ENCODE data around the gene DCC. TPM values are rescaled to one million over a fixed set of nuclear protein-coding genes. Genes with fewer than 3 reads are reported as not detected.
"Not testable (repeated sequence)": the region's sequence is repeated elsewhere in the genome, so short reads cannot be mapped to it uniquely, and the experiment has no call there.

DCC gene
- total and polyA plus RNA-seq, 2 experiments from 2014 or later: not detected

- H3K4me3 ChIP-seq: no peak overlapping the region
- H3K4me2 ChIP-seq (ENCODE audit: unreplicated experiment): no peak overlapping the region
- WGBS, 2 experiments (ENCODE audit: low coverage in 1 of 2, low lambda C conversion rate in 2 of 2, missing lambda C conversion rate in 2 of 2): 0% methylated on average over 1 of the region's 1 CpG
- H3K27ac ChIP-seq: no peak overlapping the region
- no peaks in the 10 kb centered on the region for H3K9me3 ChIP-seq (ENCODE audit: low read depth)
- no peaks in the 10 kb centered on the region for H3F3A ChIP-seq (ENCODE audit: insufficient read depth)
- H3K9me2 ChIP-seq (ENCODE audit: insufficient read depth): no peaks in the 10 kb centered on the region
- H3K27me3 ChIP-seq (replicated peaks; ENCODE audit: insufficient read depth): no peaks in the 10 kb centered on the region
- H3K4me1 ChIP-seq (ENCODE audit: insufficient read depth): no peaks in the 10 kb centered on the region
- H2AFZ ChIP-seq: no peak overlapping the region
- in situ Hi-C loops (cut with MboI): no loop called here
- DNase-seq: no peak
- H3K36me3 ChIP-seq (ENCODE audit: low read depth): no peaks in the 10 kb centered on the region
- H3K79me2 ChIP-seq (ENCODE audit: insufficient read depth): no peaks in the 10 kb centered on the region
- no peak for TF ChIP-seq EZH2 (IDR thresholded peaks at IDR 0.05; ENCODE audit: insufficient read depth, poor library complexity, severe bottlenecking)
- no peak for TF ChIP-seq EZH2phosphoT487 (IDR thresholded peaks at IDR 0.05; ENCODE audit: insufficient read depth, low read depth)
- H3K9ac ChIP-seq: no peak overlapping the region
- no peaks in the 10 kb centered on the region for H4K20me1 ChIP-seq (ENCODE audit: insufficient read depth)
Measured at GRCh38 chr18:53457068-53457467, 1117.1 kb downstream of the DCC start.

- Histone ChIP-seq H3K4me2 (ENCODE audit: unreplicated experiment) (no peak overlapping the region), H3K36me3 (ENCODE audit: low read depth) (no peaks in the 10 kb centered on the region), H4K20me1 (ENCODE audit: insufficient read depth) (no peaks in the 10 kb centered on the region), H3K9me3 (ENCODE audit: low read depth) (no peaks in the 10 kb centered on the region), H3F3A (ENCODE audit: insufficient read depth) (no peaks in the 10 kb centered on the region), H3K79me2 (ENCODE audit: insufficient read depth) (no peaks in the 10 kb centered on the region), H3K27me3 (replicated peaks; ENCODE audit: insufficient read depth) (no peaks in the 10 kb centered on the region), H3K9ac (no peak overlapping the region), H3K27ac (no peak overlapping the region), H3K4me1 (ENCODE audit: insufficient read depth) (no peaks in the 10 kb centered on the region), H3K4me3 (no peak overlapping the region), H2AFZ (no peak overlapping the region), H3K9me2 (ENCODE audit: insufficient read depth) (no peaks in the 10 kb centered on the region)
- DNase-seq: no peak
- in situ Hi-C loops (cut with MboI): no loop called here
- TF ChIP-seq EZH2phosphoT487 (IDR thresholded peaks at IDR 0.05; ENCODE audit: insufficient read depth, low read depth) (no peak), EZH2 (IDR thresholded peaks at IDR 0.05; ENCODE audit: insufficient read depth, poor library complexity, severe bottlenecking) (no peak)
Measured at GRCh38 chr18:53458268-53458667, 1118.3 kb downstream of the DCC start.

GRCh38 chr18:53458944-53459580 is 1119.1 kb downstream of the DCC start:
- no peaks in the 10 kb centered on the region for H3K4me1 ChIP-seq (ENCODE audit: insufficient read depth)
- TF ChIP-seq EZH2phosphoT487 (IDR thresholded peaks at IDR 0.05; ENCODE audit: insufficient read depth, low read depth): no peak
- TF ChIP-seq EZH2 (IDR thresholded peaks at IDR 0.05; ENCODE audit: insufficient read depth, poor library complexity, severe bottlenecking): no peak
- H3K4me3 ChIP-seq: no peak overlapping the region
- H3K27ac ChIP-seq: no peak overlapping the region
- H3K27me3 ChIP-seq (replicated peaks; ENCODE audit: insufficient read depth): no peaks in the 10 kb centered on the region
- H3K36me3 ChIP-seq (ENCODE audit: low read depth): no peaks in the 10 kb centered on the region
- H3K9ac ChIP-seq: no peak overlapping the region
- in situ Hi-C loops (cut with MboI): no loop called here
- H3K9me3 ChIP-seq (ENCODE audit: low read depth): no peaks in the 10 kb centered on the region
- no peak overlapping the region for H3K4me2 ChIP-seq (ENCODE audit: unreplicated experiment)
- no peaks in the 10 kb centered on the region for H4K20me1 ChIP-seq (ENCODE audit: insufficient read depth)
- H2AFZ ChIP-seq: no peak overlapping the region
- WGBS, 2 experiments (ENCODE audit: low coverage in 1 of 2, low lambda C conversion rate in 2 of 2, missing lambda C conversion rate in 2 of 2): 14 to 16% methylated on average over 5 of the region's 5 CpGs
- H3K79me2 ChIP-seq (ENCODE audit: insufficient read depth): no peaks in the 10 kb centered on the region
- H3F3A ChIP-seq (ENCODE audit: insufficient read depth): no peaks in the 10 kb centered on the region
- no peak for DNase-seq
- no peaks in the 10 kb centered on the region for H3K9me2 ChIP-seq (ENCODE audit: insufficient read depth)

GRCh38 chr18:53467756-53468155 is 1127.8 kb downstream of the DCC start:
- no peaks in the 10 kb centered on the region for H3K79me2 ChIP-seq (ENCODE audit: insufficient read depth)
- H3F3A ChIP-seq (ENCODE audit: insufficient read depth): no peaks in the 10 kb centered on the region
- no peak overlapping the region for H3K4me3 ChIP-seq
- H3K9me3 ChIP-seq (ENCODE audit: low read depth): no peaks in the 10 kb centered on the region
- no peak overlapping the region for H3K9ac ChIP-seq
- in situ Hi-C loops (cut with MboI): no loop called here
- TF ChIP-seq EZH2 (IDR thresholded peaks at IDR 0.05; ENCODE audit: insufficient read depth, poor library complexity, severe bottlenecking) (no peak), EZH2phosphoT487 (IDR thresholded peaks at IDR 0.05; ENCODE audit: insufficient read depth, low read depth) (no peak)
- no peak overlapping the region for H3K27ac ChIP-seq
- no peaks in the 10 kb centered on the region for H3K9me2 ChIP-seq (ENCODE audit: insufficient read depth)
- H3K36me3 ChIP-seq (ENCODE audit: low read depth): no peaks in the 10 kb centered on the region
- no peaks in the 10 kb centered on the region for H3K27me3 ChIP-seq (replicated peaks; ENCODE audit: insufficient read depth)
- no peak overlapping the region for H2AFZ ChIP-seq
- H3K4me1 ChIP-seq (ENCODE audit: insufficient read depth): no peaks in the 10 kb centered on the region
- H4K20me1 ChIP-seq (ENCODE audit: insufficient read depth): no peaks in the 10 kb centered on the region
- 38 to 45% methylated on average over 5 of the region's 5 CpGs for WGBS, 2 experiments (ENCODE audit: low coverage in 1 of 2, low lambda C conversion rate in 2 of 2, missing lambda C conversion rate in 2 of 2)
- no peak for DNase-seq
- no peak overlapping the region for H3K4me2 ChIP-seq (ENCODE audit: unreplicated experiment)

- H3K9ac ChIP-seq; H3K27ac ChIP-seq; H3K27me3 ChIP-seq (replicated peaks; ENCODE audit: insufficient read depth); H2AFZ ChIP-seq; H3K9me2 ChIP-seq (ENCODE audit: insufficient read depth); H3K4me3 ChIP-seq; in situ Hi-C loops (cut with MboI); H3K4me2 ChIP-seq (ENCODE audit: unreplicated experiment); H3K9me3 ChIP-seq (ENCODE audit: low read depth); DNase-seq; H4K20me1 ChIP-seq (ENCODE audit: insufficient read depth); H3K79me2 ChIP-seq (ENCODE audit: insufficient read depth); H3F3A ChIP-seq (ENCODE audit: insufficient read depth); H3K4me1 ChIP-seq (ENCODE audit: insufficient read depth); H3K36me3 ChIP-seq (ENCODE audit: low read depth): not testable (repeated sequence)
- WGBS, 2 experiments (ENCODE audit: low coverage in 1 of 2, low lambda C conversion rate in 2 of 2, missing lambda C conversion rate in 2 of 2): 46 to 66% methylated on average over 2 of the region's 2 CpGs
Measured at GRCh38 chr18:53468173-53468572, 1128.2 kb downstream of the DCC start.
